H1 (cell line): ENCODE measurements around the gene MAJIN. TPM values are rescaled to one million over a fixed set of nuclear protein-coding genes. Genes with fewer than 3 reads are reported as not detected.

ENCODE experiments used
- CTCF ChIA-PET: fragments of 300-600 bp; sonication (Branson Sonifier 250); formaldehyde crosslinking; loops from one replicate; lab custom pipeline; 2021; ENCODE audit not compliant: partially characterized antibody; lab: Charles Lee
- POLR2A ChIA-PET: fragments of 300-600 bp; sonication (Branson Sonifier 250); formaldehyde crosslinking; loops from one replicate; lab custom pipeline; 2021; ENCODE audit warnings: inconsistent platforms; ENCODE audit not compliant: partially characterized antibody; lab: Charles Lee
- DNase-seq, 2 experiments: peaks; one replicate each; pipeline versions ENCODE4 v3.0.0 to v3.0.0-alpha.2; 2010 to 2022; ENCODE audit warnings: low spot score in 2 of 2, low read depth in 1 of 2, mixed read lengths in 1 of 2
- FAIRE-seq: peaks from 2 replicates; lab custom pipeline; 2011; peaks lifted over from hg19 to GRCh38; lab: Jason Lieb, UNC
- H2AFZ ChIP-seq: 2 replicates; pipeline ENCODE4 v1.8.1; 2012; ENCODE audit warnings: low read length, inconsistent platforms
- H2AK5ac ChIP-seq: 2 replicates; pipeline ENCODE4 v1.6.1; 2013; ENCODE audit warnings: low read depth, low read length
- H2BK120ac ChIP-seq: replicated peaks from 2 replicates; pipeline ENCODE3; 2013; ENCODE audit warnings: low read depth, low read length, inconsistent platforms
- H2BK12ac ChIP-seq: 2 replicates; pipeline ENCODE4 v1.6.1; 2013; ENCODE audit warnings: low read depth, low read length
- H2BK15ac ChIP-seq: 2 replicates; pipeline ENCODE4 v1.6.1; 2013; ENCODE audit warnings: low read length
- H2BK20ac ChIP-seq: 2 replicates; pipeline ENCODE4 v1.6.1; 2013; ENCODE audit warnings: low read length
- H2BK5ac ChIP-seq: 2 replicates; pipeline ENCODE4 v1.6.1; 2013; ENCODE audit warnings: low read depth, low read length
- H3K14ac ChIP-seq: 2 replicates; pipeline ENCODE4 v1.6.1; 2013; ENCODE audit warnings: inconsistent platforms; ENCODE audit not compliant: insufficient read length
- H3K18ac ChIP-seq: 2 replicates; pipeline ENCODE4 v1.6.1; 2013; ENCODE audit warnings: low read length; ENCODE audit errors: extremely low read depth
- H3K23ac ChIP-seq: 2 replicates; pipeline ENCODE4 v1.6.1; 2013; ENCODE audit warnings: inconsistent platforms; ENCODE audit not compliant: insufficient read length
- H3K23me2 ChIP-seq: 2 replicates; pipeline ENCODE4 v1.6.1; 2013; ENCODE audit warnings: low read depth, low read length
- H3K27ac ChIP-seq: 2 replicates; pipeline ENCODE4 v1.6.1; 2011; ENCODE audit warnings: low read depth, low read length, inconsistent platforms
- H3K27me3 ChIP-seq, 4 experiments: replicated peaks in 1 of 4; 1 replicate in 1 of 4; 2 replicates in 3 of 4; pipeline versions ENCODE4 v1.6.1 to v1.8.1; 2011 to 2013; ENCODE audit warnings: low read length in 3 of 4, mild to moderate bottlenecking in 3 of 4, inconsistent platforms in 2 of 4, mixed read lengths in 2 of 4, moderate library complexity in 1 of 4; ENCODE audit not compliant: control insufficient read depth in 3 of 4, insufficient read depth in 3 of 4; ENCODE audit errors: extremely low read depth in 1 of 4
- H3K36me3 ChIP-seq, 4 experiments: 2 replicates each; pipeline versions ENCODE4 v1.6.1 to v1.8.1; 2011 to 2013; ENCODE audit warnings: mild to moderate bottlenecking in 4 of 4, low read length in 3 of 4, moderate library complexity in 2 of 4, control low read depth in 1 of 4, inconsistent platforms in 1 of 4; ENCODE audit not compliant: insufficient read depth in 4 of 4, control insufficient read depth in 2 of 4
- H3K4ac ChIP-seq: replicated peaks from 2 replicates; pipeline ENCODE3; 2013; ENCODE audit warnings: low read length, low read depth, mixed read lengths, inconsistent platforms; ENCODE audit not compliant: insufficient read length
- H3K4me1 ChIP-seq, 4 experiments: replicated peaks in 1 of 4; 1 replicate in 1 of 4; 2 replicates in 3 of 4; pipeline versions ENCODE4 v1.6.1 to v1.8.1; 2011 to 2013; ENCODE audit warnings: low read length in 3 of 4, inconsistent platforms in 2 of 4, mixed read lengths in 1 of 4; ENCODE audit not compliant: insufficient read depth in 4 of 4, control insufficient read depth in 3 of 4
- H3K4me2 ChIP-seq, 2 experiments: 2 replicates each; pipeline versions ENCODE4 v1.6.1 to v1.8.1; 2011 to 2013; ENCODE audit warnings: low read depth in 2 of 2, low read length in 2 of 2, control low read depth in 1 of 2, inconsistent platforms in 1 of 2, mild to moderate bottlenecking in 1 of 2; ENCODE audit not compliant: insufficient read depth in 1 of 2
- H3K4me3 ChIP-seq, 4 experiments: fragments of 200-600, 300-600 bp in 1 of 4; sonication (generic), shearing (Covaris generic), sonication (Bioruptor Twin) in 1 of 4; 2 replicates each; pipeline versions ENCODE4 v1.5.1 to v1.8.1; 2011 to 2016; ENCODE audit warnings: low read length in 4 of 4, low read depth in 3 of 4, control low read depth in 2 of 4, inconsistent platforms in 2 of 4, mild to moderate bottlenecking in 2 of 4, mixed read lengths in 1 of 4, moderate library complexity in 1 of 4; ENCODE audit not compliant: insufficient read depth in 2 of 4; ENCODE audit errors: extremely low read depth in 1 of 4
- H3K56ac ChIP-seq: replicated peaks from 2 replicates; pipeline ENCODE3; 2013; ENCODE audit warnings: low read depth, mild to moderate bottlenecking, mixed read lengths, low read length, inconsistent platforms; ENCODE audit not compliant: insufficient read length
- H3K79me1 ChIP-seq: 2 replicates; pipeline ENCODE4 v1.6.1; 2013; ENCODE audit warnings: low read depth, low read length, control low read depth
- H3K79me2 ChIP-seq, 2 experiments: 2 replicates each; pipeline versions ENCODE4 v1.6.1 to v1.8.1; 2012 to 2013; ENCODE audit warnings: low read length in 2 of 2, mild to moderate bottlenecking in 2 of 2, inconsistent platforms in 1 of 2; ENCODE audit not compliant: insufficient read depth in 2 of 2, control insufficient read depth in 1 of 2
- H3K9ac ChIP-seq, 4 experiments: replicated peaks in 1 of 4; 1 replicate in 1 of 4; 2 replicates in 3 of 4; pipeline versions ENCODE4 v1.6.1 to v1.8.1; 2011 to 2013; ENCODE audit warnings: low read depth in 3 of 4, low read length in 3 of 4, control low read depth in 2 of 4, mild to moderate bottlenecking in 2 of 4, moderate library complexity in 2 of 4, inconsistent platforms in 1 of 4; ENCODE audit errors: extremely low read depth in 1 of 4
- H3K9me3 ChIP-seq, 2 experiments: 2 replicates each; pipeline versions ENCODE4 v1.6.1 to v1.8.1; 2012 to 2013; ENCODE audit warnings: mild to moderate bottlenecking in 2 of 2, moderate library complexity in 2 of 2, control low read depth in 1 of 2, inconsistent platforms in 1 of 2, low read depth in 1 of 2, low read length in 1 of 2, mixed read lengths in 1 of 2; ENCODE audit not compliant: insufficient read depth in 2 of 2
- H4K20me1 ChIP-seq, 2 experiments: replicated peaks in 1 of 2; 2 replicates each; pipeline versions ENCODE3 to v1.8.1; 2011 to 2013; ENCODE audit warnings: inconsistent platforms in 2 of 2, low read length in 2 of 2, mild to moderate bottlenecking in 1 of 2; ENCODE audit not compliant: insufficient read depth in 2 of 2, control insufficient read depth in 1 of 2
- H4K5ac ChIP-seq: 2 replicates; pipeline ENCODE4 v1.6.1; 2013; ENCODE audit warnings: low read length, low read depth, mixed read lengths, inconsistent platforms; ENCODE audit not compliant: insufficient read length
- H4K8ac ChIP-seq: 2 replicates; pipeline ENCODE4 v1.8.0; 2013; ENCODE audit warnings: mild to moderate bottlenecking, moderate library complexity, low read length, inconsistent platforms; ENCODE audit not compliant: insufficient read depth; ENCODE audit errors: extremely low read depth
- H4K91ac ChIP-seq: replicated peaks from 2 replicates; pipeline ENCODE3; 2013; ENCODE audit warnings: low read length, mixed read lengths, inconsistent platforms; ENCODE audit not compliant: insufficient read length
- ATF2 ChIP-seq: IDR thresholded peaks from 2 replicates; pipeline ENCODE4 v1.6.1; 2012; ENCODE audit warnings: low read length, inconsistent platforms
- CEBPB ChIP-seq: IDR thresholded peaks from 2 replicates; pipeline ENCODE4 v1.6.1; 2012; ENCODE audit warnings: low read depth, low read length
- GABPA ChIP-seq: IDR thresholded peaks from 2 replicates; pipeline ENCODE4 v1.6.1; 2011; ENCODE audit warnings: mild to moderate bottlenecking, low read length, moderate library complexity, borderline replicate concordance; ENCODE audit not compliant: insufficient read depth
- RXRA ChIP-seq: IDR thresholded peaks from 2 replicates; pipeline ENCODE4 v1.6.1; 2011; ENCODE audit warnings: low read depth, mild to moderate bottlenecking, low read length, moderate library complexity; ENCODE audit not compliant: insufficient read depth
- SIN3A ChIP-seq, 2 experiments: IDR thresholded peaks in 1 of 2; conservative IDR thresholded peaks in 1 of 2; 2 replicates each; pipeline ENCODE4 v1.6.1; 2011 to 2012; ENCODE audit warnings: low read length in 2 of 2, improper control_type of control experiment in 1 of 2, low read depth in 1 of 2, mild to moderate bottlenecking in 1 of 2
- SIX5 ChIP-seq: IDR thresholded peaks from 2 replicates; pipeline ENCODE4 v1.6.1; 2011; ENCODE audit warnings: mild to moderate bottlenecking, low read depth, low read length
- TEAD4 ChIP-seq: IDR thresholded peaks from 2 replicates; pipeline ENCODE4 v1.6.1; 2012; ENCODE audit warnings: low read depth, low read length, inconsistent platforms, mixed read lengths
- YY1 ChIP-seq: IDR thresholded peaks from 2 replicates; pipeline ENCODE4 v1.6.1; 2011; ENCODE audit warnings: low read depth, mild to moderate bottlenecking, low read length
- WGBS, 2 experiments: shearing (Covaris generic) in 1 of 2; methylation state at CpG; one replicate each; pipeline versions ENCODE4 v1.1.6 to v1.1.7; 2013 to 2015; ENCODE audit warnings: low lambda C conversion rate in 2 of 2, mixed read lengths in 2 of 2, inconsistent platforms in 1 of 2, low coverage in 1 of 2, missing lambda C conversion rate in 1 of 2; ENCODE audit not compliant: insufficient replicate concordance in 2 of 2, insufficient coverage in 1 of 2, insufficient read length in 1 of 2; ENCODE audit errors: extremely low coverage in 1 of 2, missing lambda C conversion rate in 1 of 2; 5-methylcytosine and 5-hydroxymethylcytosine counted together
- polyA plus RNA-seq, 7 experiments: library from polyadenylated mRNA; depleted of rRNA in 3 of 7; stranded (reverse) in 5 of 7; unstranded in 2 of 7; fragments of >200 nt in 5 of 7; fragments of 200-250 nt in 2 of 7; gene quantifications; 1 replicate in 5 of 7; 2 replicates in 1 of 7; 4 replicates in 1 of 7; pipeline versions ENCODE4 v1.2.1 to v1.2.3, GENCODE V29; 2011 to 2013; ENCODE audit warnings: missing spikeins in 2 of 7, mixed read lengths in 2 of 7
- total RNA-seq: library from RNA; stranded (reverse); fragmentation: NEBNext Ultra II Directional; extraction: Animal tissue kit (Norgen Biotek cat#: 25700); gene quantifications from 2 replicates; pipeline ENCODE4 v1.2.1, GENCODE V29; 2021
- TF ChIP-seq, protein P1 (sequence below): IDR thresholded peaks from 2 replicates; pipeline ENCODE4 v1.6.1; 2012; ENCODE audit warnings: inconsistent platforms

The MAJIN gene
- total and polyA plus RNA-seq, 2 of the 8 experiments (the other 6 are each of a cell fraction or from before 2014, with no cell fraction given), result not detected

GRCh38 chr11:65021003-65021402 lies 49.1 kb upstream of the MAJIN start:
- Histone ChIP-seq H2BK12ac (no peak overlapping the region), H4K5ac (no peak overlapping the region), H3K56ac (no peak overlapping the region), H2BK120ac (no peak overlapping the region), H3K27me3 (no peaks in the 10 kb centered on the region), H2BK15ac (no peak overlapping the region), H2AFZ (no peak overlapping the region), H3K23me2 (no peaks in the 10 kb centered on the region), H3K4me2 (no peak overlapping the region), H3K14ac (no peak overlapping the region), H2BK5ac (no peak overlapping the region), H3K4me3 (no peak overlapping the region), H3K23ac (no peak overlapping the region), H3K79me2 (peaks cover 0 to 7% of the 10 kb centered on the region in 2 experiments; a peak in 1 of 4 replicates), H4K20me1 (peaks cover 3 to 8% of the 10 kb centered on the region in 2 experiments), H3K27ac (no peak overlapping the region), H3K18ac (no peak overlapping the region), H3K4ac (no peak overlapping the region), H2AK5ac (no peak overlapping the region), H4K91ac (no peak overlapping the region), H3K9me3 (no peaks in the 10 kb centered on the region), H3K9ac (no peak overlapping the region), H3K36me3 (peaks cover 3 to 28% (median 18%) of the 10 kb centered on the region in 4 experiments; a peak in 6 of 8 replicates), H3K4me1 (no peaks in the 10 kb centered on the region), H3K79me1 (no peaks in the 10 kb centered on the region), H4K8ac (no peak overlapping the region), H2BK20ac (no peak overlapping the region)
- no peak for FAIRE-seq
- POLR2A ChIA-PET, result no interaction called here
- DNase-seq, result no peak
- CTCF ChIA-PET, result interaction anchor here (0.6 to 1.0 kb wide), 2 partner anchors 8 to 97 kb away, joined by 4 read pairs; no protein-coding TSS in a partner anchor
- 98% methylated on average over 3 of the region's 3 CpGs; no CpG with 5 or more reads in 1 of the 2 experiments for whole genome bisulfite sequencing, 2 experiments
- TF ChIP-seq, protein P1, sequence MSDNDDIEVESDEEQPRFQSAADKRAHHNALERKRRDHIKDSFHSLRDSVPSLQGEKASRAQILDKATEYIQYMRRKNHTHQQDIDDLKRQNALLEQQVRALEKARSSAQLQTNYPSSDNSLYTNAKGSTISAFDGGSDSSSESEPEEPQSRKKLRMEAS, result no peak
- no peak for TF ChIP-seq SIX5
- no peak for TF ChIP-seq YY1
- TF ChIP-seq SIN3A (conservative IDR thresholded peaks at IDR 0.05 in 1 of 2, IDR thresholded peaks at IDR 0.05 in 1 of 2; ENCODE audit: low read depth in 1 of 2, low read length in 2 of 2), result no peak
- TF ChIP-seq TEAD4, result no peak
- TF ChIP-seq GABPA, result no peak
- TF ChIP-seq RXRA, result no peak
- TF ChIP-seq ATF2, result no peak
- no peak for TF ChIP-seq CEBPB
